Measurements from ENCODE around the gene CDKAL1.
"Not testable (repeated sequence)": the region's sequence is repeated elsewhere in the genome, so short reads cannot be mapped to it uniquely, and the experiment has no call there.

The CDKAL1 gene

DNA sequence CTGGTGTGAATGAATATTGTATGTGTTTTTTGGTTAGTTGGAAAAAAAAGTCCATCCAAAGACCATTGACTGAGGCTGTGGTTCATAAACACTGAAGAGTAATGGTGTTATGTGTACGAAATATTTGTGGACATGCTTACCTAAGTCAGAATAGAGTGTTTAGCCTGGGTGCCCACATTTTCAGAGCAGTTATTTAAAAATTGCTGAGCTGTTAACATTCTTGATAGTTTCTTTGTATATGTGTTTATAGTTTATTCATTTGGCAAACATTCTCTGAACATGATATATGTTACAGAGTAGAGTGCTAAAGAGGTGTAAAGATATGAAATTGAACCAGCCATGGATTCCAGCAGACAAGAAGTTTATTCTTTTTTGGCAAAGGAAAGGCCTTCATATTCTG lies 20.6 kb downstream of the CDKAL1 start:
- no peak for DNase-seq (ENCODE audit: low spot score)

DNA sequence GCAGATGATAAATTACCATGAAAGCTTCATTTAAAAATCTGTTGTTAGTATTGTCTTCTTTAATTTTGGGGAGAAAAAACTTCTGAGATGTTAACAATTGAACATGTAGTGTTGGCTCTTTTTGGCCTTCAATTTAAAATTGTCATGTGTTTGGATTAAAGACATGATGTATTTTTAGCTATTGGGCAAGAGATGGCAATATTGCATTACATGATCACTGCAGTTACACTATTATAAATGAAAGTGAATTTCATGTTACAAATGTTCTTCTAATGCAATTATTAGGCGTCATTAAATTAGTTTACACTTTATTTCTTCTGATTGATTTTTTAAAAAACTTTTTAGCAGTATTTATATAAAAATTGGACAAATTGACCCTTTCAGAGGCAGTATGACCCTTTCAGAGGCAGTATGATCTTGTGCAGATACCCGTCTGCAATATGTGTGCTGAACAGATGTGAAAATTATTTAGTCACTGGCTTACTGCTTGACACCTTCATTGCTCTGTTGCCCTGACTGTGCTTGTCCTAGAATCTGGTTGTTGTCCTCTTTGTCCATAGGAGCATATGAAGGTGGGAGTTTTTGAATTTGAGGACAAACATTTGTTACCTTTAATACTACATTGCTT lies 25.8 kb downstream of the CDKAL1 start:
- no peak for DNase-seq (ENCODE audit: low spot score)

DNA sequence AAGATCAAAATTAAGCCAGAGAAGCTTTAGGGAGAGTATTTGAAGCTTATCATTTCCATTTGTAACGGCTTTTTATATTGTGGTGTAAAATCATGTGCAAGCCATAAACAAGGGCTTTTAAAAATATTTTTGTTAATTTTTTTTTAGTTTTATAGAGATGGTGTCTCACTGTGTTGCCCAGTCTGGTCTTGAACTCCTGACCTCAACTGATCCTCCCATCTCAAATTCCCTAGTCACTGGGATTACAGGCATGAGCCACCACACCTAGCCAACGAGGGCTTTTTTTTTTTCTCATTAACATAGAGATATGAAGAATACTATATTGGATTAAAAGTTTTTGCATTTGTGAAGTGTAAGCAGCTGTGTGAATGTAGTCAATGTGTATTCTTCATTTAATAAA lies 29.1 kb downstream of the CDKAL1 start:
- no peak for DNase-seq (ENCODE audit: low spot score)

DNA sequence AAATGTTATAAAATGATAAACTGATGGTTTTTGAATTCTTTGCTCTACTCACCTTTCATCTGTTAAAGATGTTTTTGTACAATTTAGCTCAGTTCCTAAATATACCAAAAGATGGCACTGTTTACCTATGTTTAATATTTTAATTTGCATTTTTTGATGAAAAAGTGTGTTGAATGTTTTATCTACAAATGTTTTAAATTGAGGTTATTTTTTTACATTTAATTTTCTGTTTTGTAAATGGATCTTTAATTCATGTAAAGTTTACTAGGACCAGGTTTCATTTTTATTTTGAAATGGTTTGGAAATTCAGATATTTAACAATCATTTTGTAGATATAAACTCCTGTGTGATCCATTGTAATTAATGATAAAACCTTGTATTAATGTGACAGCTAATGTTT lies 30.0 kb downstream of the CDKAL1 start:
- no peak for DNase-seq (ENCODE audit: low spot score)

DNA sequence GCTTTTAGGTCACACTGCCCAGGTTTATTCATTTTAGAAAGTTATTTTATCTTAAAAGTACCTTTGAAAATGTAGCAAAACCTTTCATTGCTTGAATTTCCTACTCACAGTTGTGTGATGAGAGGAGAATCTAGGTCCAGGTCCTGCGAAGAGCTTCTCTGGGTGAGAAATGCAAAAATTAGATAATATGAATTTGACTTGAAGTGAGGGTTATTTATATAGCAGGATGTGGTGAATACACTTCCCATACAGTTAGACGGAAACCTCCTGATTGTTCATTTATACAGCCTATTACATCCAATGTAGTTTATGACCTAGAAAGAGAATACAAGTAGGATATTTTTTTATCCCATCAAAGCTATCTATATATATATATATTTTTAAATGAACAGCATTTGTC lies 30.5 kb downstream of the CDKAL1 start:
- no peak for DNase-seq (ENCODE audit: low spot score)

DNA sequence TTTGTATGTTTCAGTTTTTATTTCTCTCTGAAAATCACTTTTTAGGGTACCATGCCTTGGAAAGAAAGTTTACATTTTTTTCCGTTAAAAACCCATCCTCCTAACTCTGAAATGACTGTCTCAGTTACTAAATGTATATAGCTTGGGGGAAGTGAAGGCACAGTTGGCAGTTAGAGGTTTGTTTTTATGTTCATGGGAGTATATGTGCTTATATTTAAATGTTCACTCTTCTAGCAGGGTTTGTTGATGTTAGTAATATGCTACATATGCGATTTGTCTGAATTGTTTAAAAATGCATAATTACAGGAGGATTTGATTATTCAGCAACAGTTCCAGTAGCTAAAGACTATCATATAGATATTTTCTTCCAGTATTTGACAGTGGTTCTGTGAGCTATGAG lies 31.1 kb downstream of the CDKAL1 start:
- no peak for DNase-seq (ENCODE audit: low spot score)

DNA sequence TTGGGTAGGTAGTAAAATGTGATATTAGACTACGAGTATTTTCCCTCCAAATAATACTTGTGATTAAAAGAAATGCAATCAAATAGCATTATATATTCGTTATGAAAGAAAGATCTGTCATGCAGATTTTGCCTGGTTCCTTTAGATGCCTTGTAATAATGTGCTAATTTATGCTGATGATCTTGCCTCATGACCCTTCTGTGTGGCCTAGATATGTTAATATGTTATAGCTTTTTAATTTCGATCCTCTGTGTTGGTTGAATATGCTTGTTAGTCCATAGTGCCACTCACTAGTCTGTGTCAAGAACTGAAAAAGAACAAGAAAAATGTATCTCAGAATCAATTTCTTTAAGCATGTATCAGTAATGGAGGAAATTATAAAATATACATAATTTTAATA lies 31.9 kb downstream of the CDKAL1 start:
- no peak for DNase-seq (ENCODE audit: low spot score)

DNA sequence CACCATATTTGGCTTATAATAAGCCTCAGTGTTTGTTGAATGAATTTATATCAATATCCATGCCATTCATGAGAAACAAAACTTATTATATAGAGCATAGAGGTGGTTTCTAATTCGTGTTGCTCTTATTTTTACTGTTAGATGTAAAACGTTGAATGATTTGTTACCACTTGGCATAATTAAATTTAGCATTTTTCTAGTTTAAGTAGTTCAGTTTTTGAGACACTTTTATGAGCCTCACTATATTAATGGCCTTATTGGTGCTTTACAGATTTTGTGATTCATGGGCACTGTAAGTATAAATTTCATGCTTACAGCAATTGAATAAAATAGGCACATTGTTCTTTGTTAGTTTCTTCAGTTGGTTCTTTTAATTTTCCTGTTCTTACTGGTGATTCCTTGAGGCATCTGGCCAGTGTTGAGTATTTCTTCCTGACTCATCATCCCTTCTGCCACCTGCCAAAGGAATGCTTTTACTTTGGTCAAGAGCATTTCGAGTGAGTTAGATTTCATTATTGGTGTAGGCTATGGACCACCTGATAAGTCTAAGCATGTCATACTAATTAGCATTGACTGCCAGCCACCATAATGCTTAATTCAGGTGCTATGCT lies 34.8 kb downstream of the CDKAL1 start:
- no peak for DNase-seq (ENCODE audit: low spot score)

DNA sequence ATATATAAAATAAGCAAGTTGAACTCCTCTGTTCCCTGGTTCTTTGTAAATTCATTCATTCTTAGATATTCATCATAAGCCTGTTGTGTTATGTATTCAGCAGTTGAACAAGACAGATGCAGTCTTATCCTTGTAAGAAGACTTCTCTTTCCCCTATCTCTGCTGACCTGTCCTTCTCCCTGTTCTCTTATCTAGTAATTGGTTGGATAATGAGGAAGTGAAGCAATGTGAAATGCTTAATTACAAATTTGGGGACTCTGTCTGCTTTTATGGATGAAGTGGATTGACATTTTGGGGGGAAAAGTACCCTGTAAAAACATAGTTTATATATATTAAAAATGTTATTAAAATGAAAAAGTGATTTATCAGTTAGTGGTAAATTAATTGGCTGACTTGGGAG lies 37.0 kb downstream of the CDKAL1 start:
- no peak for DNase-seq (ENCODE audit: low spot score)

DNA sequence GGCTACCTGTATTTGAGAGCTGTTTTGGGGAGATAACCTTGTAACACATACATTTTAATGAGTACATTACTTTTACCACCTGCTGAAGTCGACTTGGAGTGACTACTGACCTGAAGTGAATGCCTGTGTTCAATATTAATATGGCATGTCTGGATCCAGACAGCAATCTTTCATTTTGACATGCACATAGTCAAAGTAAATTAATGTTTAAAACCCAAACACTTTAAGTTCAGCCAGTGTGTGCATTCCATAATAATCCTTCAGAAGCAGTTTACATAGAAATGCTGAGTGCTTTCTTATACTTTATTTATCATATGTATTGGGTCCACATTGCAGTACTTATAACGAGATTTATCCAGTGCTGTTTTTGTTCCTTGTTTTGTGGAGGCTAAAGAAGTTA lies 38.0 kb downstream of the CDKAL1 start:
- no peak for DNase-seq (ENCODE audit: low spot score)

DNA sequence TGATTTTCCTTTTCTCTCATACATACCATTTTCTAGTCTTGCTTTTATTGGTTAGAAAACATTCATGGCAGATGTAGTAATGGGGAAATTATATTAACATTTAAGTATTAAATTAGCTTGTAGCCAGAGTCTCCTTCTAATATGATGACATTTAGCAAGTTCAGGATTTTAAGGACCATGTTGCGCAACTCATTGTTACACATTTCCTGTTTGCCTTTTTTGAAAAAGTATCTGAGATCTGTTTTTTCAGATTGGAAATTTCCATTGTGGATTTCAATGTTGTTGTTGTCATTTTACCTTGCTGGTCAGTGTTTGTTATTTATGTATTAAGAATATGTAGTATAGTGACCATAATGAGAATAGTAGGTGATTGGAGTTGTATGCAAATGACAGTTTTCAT lies 38.7 kb downstream of the CDKAL1 start:
- no peak for DNase-seq (ENCODE audit: low spot score)

DNA sequence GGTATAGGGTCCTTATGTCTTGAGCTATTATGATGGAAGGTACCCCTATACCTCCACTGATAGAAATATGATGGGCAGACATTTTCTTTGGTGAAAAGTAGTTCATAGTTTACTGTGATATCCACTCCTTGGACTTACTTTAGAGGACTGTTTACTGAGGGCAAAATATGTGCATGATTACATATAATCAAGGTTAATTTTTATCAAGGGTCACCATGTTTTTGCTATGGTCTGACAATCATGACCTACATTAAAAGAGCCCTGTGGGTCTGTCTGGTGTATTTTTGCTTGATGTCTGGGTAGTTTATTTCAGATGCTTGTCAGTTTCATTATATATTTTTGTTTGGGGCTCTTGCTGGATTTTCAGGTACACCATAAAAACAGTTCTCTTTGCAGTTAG lies 40.1 kb downstream of the CDKAL1 start:
- no peak for DNase-seq (ENCODE audit: low spot score)

DNA sequence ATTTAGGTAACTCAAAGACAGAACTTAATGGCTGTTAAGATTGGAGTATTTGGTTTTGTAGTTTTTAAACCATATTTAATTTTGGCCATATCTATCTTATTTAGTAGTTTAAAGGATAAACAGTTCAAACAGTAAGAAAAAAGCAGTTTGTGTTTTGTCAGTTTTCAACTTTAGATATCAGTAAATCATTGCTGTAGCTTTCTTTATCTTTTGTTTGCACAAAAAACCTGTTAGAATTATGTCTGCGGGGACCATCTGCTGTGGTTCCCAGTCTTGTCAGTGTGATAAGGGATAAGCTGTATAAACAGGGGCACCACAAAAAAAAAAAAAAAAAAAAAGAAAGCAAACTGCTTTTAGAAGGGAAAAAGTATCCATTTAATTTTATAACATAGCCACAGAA lies 40.9 kb downstream of the CDKAL1 start:
- DNase-seq (ENCODE audit: low spot score): no peak

DNA sequence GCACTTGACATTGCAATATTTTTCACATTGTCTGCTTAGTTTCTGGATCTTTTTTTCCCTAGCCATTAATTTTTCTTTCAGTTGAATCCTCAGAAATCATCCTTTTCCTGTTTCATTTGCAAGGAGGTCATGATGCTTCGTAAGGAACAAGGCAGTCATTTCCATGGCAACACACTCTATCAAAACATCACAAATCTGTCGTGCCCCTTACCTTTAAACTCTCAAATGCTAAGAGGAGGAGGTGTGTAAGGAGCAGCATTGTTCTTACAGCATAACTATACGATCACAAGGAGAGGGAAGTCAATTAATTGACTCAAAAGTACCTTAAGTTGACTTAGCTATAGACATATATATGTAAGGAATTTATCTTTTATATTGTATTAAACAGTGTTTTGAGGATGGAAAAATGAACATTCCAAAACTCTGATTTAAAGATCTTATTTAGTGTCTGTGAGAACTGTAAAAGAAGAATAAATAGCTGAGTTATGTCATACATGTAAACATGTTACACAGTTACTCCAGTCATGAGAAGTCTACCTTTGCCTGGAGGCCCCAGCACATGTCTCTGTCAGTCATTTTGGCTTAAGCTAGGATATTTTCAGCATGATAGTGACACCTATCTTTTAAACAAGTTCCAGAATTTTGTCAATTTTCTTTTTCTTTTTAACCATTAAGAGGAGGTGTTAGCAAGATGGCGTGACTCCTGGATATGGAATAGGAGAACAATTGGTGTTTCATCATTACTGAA lies 41.6 kb downstream of the CDKAL1 start:
- DNase-seq (ENCODE audit: low spot score): no peak

DNA sequence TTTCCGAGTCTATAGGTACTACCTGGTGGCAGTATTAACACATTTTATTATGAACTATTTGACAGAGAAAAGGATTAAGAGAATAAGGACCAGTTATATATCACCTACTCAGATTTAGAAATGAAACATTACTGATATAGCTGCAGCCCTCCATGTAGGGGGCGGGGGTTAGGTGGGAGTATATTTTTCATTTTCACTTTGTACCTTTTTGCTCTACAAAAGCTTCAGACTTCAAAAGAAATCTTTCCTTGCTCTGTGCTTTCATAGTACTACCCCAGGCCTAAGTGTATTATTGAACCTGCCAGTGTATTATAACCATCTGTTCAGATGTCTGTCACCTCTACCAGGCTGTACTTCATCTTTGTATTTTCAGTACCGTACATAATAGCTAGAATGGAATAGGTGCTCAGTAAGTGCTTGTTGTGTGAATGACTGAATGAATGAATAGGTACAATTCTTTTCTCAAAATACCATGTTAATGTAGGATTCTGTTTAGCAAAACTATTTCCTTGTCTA lies 43.0 kb downstream of the CDKAL1 start:
- DNase-seq (ENCODE audit: low spot score): no peak

DNA sequence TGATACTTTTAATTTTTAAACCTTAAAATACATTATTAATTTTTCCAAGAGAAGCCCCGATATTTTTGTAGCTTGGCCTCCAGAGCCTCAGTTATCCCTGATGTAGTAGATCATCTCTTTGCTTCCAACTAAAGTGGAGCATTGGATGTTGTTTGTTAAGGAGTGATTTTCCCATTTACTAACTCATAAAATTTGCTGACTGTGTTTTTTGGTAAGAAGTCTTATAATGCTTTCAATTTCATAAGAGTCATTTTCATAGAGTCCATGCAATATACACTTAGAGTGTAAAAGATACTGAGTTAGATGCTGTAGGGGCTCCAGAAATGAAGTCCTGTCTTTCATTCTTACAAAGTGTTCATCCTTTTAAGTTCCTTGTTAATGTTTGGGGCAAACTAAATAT lies 46.8 kb downstream of the CDKAL1 start:
- DNase-seq (ENCODE audit: low spot score): no peak

DNA sequence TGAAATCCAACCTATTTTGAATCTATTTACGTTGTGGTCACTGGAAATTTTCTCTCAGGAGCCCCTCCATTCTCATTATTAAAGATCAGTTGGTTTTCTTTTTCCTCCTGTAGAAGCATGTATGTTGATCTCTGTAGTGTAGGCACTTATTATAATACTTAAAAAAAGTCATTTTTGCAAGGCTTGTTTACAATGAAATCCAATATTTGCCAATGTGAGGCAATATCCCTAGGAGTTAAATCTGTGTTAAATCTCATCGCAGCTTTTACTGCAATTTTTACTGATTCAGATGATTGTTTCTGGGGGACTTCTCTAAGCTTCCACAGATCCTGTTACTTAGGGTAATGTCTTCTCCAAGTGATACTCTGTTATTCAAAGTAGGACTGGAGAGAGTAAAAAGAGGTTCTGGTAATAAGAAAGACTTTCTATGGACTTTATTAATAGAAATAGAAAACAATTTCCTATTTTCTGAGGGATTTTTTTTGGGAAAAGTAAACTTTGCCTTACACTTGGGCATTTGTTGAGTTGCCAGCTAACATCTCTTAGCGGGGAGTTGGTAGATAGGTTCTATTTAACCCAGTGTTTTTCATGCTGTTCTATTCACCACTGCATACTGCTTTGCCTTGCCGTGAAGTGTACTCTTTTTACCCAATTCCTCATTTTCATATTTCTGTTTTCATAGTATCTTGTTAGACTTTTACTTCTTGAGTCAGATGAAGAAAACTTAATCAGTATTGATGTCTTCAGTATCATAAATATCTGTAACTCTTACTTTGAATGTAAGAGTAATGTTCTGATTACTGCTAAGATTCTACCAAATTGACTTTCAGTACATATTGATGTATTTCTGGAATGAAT lies 48.6 kb downstream of the CDKAL1 start:
- no peak for DNase-seq (ENCODE audit: low spot score)

DNA sequence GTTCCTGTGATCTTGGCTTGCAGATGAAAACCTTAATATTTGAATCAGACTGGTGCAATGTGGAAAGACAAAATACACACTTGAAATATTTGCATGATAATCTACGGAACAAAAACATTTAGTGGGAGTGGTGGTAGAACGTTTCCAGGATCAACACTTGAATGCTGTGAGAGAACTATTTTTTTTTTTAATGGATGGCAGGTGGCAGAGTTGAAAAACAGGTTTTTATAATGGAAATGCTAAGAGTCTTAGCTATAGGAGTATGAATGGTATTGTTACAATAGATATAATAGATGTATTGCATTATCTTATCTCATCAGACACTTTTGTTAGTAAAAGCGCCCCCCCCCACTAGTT lies 49.2 kb downstream of the CDKAL1 start:
- no peak for DNase-seq (ENCODE audit: low spot score)

DNA sequence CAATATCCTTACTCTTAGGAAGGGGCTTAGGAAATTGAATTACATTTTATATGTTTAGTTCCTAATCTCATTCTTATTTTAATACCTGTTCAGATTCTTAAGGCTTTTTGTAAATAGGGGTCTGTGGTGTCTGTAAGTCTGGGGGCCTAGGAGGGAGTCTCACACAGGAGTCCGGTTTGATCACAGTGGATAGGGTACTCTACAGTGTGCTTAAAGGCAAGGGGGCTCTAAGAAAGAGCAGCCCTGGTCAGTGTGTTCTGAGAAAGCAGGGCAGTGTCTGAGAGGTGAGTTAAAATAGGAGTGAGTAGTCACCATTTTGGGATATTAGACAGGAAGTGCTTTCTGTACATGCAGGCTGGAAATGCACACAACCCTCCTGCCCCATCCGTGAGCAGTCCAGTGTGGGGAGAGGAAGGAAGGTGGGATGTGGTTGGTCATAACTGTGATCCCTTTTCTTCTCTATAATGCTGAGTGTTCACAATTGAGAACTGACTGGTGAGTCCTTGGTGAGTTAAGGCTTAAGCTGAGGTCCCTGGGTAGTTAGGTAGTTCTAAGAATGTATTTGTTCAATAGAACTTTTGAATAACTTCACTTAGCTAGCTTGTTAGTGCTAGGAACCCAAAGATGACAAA lies 50.0 kb downstream of the CDKAL1 start:
- DNase-seq (ENCODE audit: low spot score): no peak

DNA sequence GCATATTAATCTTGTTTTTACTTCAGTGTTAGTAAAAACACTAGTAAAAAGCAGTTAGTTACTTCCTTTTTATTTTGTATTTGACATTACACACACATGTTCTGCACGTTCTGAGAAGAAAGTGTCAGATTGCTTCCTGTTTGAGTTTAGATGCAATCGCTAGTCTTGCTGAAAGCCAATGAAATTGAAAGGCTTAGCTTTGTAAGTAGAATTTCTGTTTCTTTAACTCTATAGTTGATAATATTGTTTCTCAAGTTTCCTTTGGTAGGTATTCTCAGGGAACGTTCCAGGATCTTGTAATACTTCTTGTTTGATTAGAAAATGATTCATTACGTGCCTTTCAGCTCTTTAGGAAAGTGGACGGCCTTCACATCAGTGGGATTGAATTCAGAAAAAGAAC lies 55.0 kb downstream of the CDKAL1 start:
- no peak for DNase-seq (ENCODE audit: low spot score)

DNA sequence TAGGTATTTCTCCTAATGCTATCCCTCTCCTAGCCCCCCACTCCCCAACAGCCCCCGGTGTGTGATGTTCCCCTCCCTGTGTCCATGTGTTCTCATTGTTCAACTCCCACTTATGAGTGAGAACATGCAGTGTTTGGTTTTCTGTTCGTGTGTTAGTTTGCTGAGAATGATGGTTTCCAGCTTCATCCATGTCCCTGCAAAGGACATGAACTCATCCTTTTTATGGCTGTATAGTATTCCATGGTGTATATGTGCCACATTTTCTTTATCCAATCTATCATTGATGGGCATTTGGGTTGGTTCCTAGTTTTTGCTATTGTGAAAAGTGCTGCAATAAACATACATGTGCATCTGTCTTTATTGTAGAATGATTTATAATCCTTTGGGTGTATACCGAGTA lies 56.2 kb downstream of the CDKAL1 start:
- DNase-seq (ENCODE audit: low spot score): not testable (repeated sequence)

DNA sequence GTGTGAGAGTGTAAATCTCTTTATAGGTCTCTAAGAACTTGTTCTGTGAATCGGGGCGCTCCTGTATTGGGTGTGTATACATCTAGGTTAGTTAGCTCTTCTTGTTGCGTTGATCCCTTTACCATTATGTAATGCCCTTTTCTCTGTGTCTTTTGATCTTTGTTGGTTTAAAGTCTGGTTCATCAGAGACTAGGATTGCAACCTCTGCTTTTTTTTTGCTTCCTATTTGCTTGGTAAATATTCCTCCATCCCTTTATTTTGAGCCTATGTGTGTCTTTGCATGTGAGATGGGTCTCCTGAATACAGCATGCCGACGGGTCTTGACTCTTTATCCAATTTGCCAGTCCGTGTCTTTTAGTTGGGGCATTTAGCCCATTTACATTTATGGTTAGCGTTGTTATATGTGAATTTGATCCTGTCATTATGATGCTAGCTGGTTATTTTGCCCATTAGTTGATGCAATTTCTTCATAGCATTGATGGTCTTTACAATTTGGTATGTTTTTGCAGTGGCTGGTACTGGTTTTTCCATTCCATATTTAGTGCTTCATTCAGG lies 60.1 kb downstream of the CDKAL1 start:
- not testable (repeated sequence) for DNase-seq (ENCODE audit: low spot score)
